GM12864 (cell line): ENCODE data around the gene A4GNT.

ENCODE experiments used
- DNase-seq: peaks from one replicate; pipeline ENCODE4 v3.0.0-alpha.2; 2011; ENCODE audit warnings: low read depth
- H3K4me3 ChIP-seq: 2 replicates; pipeline ENCODE4 v1.5.1; 2011; ENCODE audit warnings: mild to moderate bottlenecking, low read depth, low read length, control low read depth
- CTCF ChIP-seq: IDR thresholded peaks from 2 replicates; pipeline ENCODE4 v1.5.1; 2011; ENCODE audit warnings: low read depth, mild to moderate bottlenecking, moderate library complexity, low read length, control low read depth, inconsistent platforms; ENCODE audit errors: missing control alignments

A4GNT gene

GRCh38 chr3:138135833-138136194, 3.6 kb upstream of the A4GNT start:
- H3K4me3 ChIP-seq, result no peak overlapping the region
- no peak for DNase-seq
- TF ChIP-seq CTCF, result no peak

- no peak for TF ChIP-seq CTCF
- no peak overlapping the region for H3K4me3 ChIP-seq
- no peak for DNase-seq
Observed at GRCh38 chr3:138135146-138135832, 3.1 kb upstream of the A4GNT start.

- no peak overlapping the region for H3K4me3 ChIP-seq
- TF ChIP-seq CTCF, result no peak
- no peak for DNase-seq
Observed at GRCh38 chr3:138127636-138128365, 4.4 kb downstream of the A4GNT start.

GRCh38 chr3:138125548-138126221, 6.5 kb downstream of the A4GNT start:
- no peak for TF ChIP-seq CTCF
- no peak overlapping the region for H3K4me3 ChIP-seq
- no peak for DNase-seq

GRCh38 chr3:138124706-138125355, 7.4 kb downstream of the A4GNT start:
- TF ChIP-seq CTCF, result no peak
- H3K4me3 ChIP-seq, result no peak overlapping the region
- no peak for DNase-seq

GRCh38 chr3:138124188-138124587, 8.0 kb downstream of the A4GNT start:
- no peak overlapping the region for H3K4me3 ChIP-seq
- DNase-seq, result no peak
- TF ChIP-seq CTCF, result no peak
